Measurements from ENCODE around the gene PPP2R5E.
A peak's percentile ranks its signal among the peaks of the same experiment; 100 is the strongest.
"Not testable (repeated sequence)": the region's sequence is repeated elsewhere in the genome, so short reads cannot be mapped to it uniquely, and the experiment has no call there.

Gene PPP2R5E

GRCh38 chr14:63543000-63543825 is at the start of gene PPP2R5E:
TSS of gene PPP2R5E (minus strand) at chr14:63543377. CDS start at chr14:63539685, 3,692 bp downstream.
- no peak for FAIRE-seq
- no peak for TF ChIP-seq CTCF (IDR thresholded peaks at IDR 0.05; ENCODE audit: insufficient read depth, missing control alignments)
- DNase-seq (ENCODE audit: insufficient read length, low spot score) = peak; percentile 77

DNA sequence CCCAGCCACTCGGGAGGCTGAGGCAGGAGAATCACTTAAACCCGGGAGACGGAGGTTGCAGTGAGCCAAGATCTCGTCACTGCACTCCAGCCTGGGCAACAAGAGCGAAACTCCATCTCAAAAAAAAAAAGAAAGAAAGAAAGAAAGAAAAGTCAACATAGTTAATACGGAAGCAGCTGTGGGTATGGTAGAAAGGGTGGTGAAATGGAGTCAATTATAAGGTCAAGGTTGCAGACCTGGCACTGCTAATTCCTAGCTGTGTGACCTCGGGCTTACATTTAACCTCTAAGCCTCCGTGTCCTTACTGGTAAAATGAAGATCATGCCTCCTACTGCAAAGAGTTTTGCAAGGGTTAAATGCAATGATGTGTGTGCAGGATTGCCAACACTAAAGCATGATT is 39.9 kb upstream of the PPP2R5E start:
- not testable (repeated sequence) for DNase-seq (ENCODE audit: insufficient read length, low spot score); FAIRE-seq

DNA sequence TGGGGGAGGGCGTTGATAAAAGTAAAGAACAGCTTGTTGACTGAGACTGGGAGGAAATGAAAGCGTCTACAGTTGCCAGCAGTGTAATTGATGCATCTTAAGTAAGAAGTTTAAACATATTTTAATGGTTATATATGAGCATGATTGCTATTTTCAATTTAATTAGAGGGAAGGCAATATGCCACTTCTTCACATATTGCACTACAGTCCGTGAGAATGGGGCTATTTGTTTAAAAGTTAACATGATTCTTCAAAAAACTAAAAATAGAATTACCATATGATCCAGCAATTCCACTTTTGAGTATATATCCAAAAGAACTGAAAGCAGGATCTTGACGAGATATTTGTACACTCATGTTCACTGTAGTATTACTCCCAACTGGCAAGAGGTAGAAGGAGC is 38.3 kb upstream of the PPP2R5E start:
- no peak for FAIRE-seq
- no peak for DNase-seq (ENCODE audit: insufficient read length, low spot score)

DNA sequence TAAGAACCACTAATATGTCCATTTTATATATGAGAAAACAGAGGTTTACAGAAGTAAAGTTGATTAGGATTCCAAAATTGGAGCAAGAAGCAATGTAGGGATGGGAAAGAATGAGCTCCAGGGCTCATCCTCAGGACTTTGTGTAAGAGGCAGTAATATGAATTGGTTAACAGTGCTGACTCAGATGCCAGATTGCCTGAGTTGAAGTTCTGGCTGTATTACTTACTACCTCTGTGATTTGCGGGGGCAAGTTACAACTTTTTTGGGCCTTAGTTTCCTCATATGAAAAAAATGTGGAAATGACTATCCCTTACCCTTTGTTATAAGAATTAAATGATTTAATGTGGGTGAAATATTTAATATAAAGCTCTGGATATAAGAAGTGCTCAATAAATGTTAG is 35.1 kb upstream of the PPP2R5E start:
- no peak for DNase-seq (ENCODE audit: insufficient read length, low spot score)
- no peak for TF ChIP-seq CTCF (IDR thresholded peaks at IDR 0.05; ENCODE audit: insufficient read depth, missing control alignments)
- FAIRE-seq = no peak

More for the DNA sequence above, 38.3 kb upstream of the PPP2R5E start:
- TF ChIP-seq CTCF (IDR thresholded peaks at IDR 0.05; ENCODE audit: insufficient read depth, missing control alignments) = no peak

GRCh38 chr14:63573581-63573980 is 30.4 kb upstream of the PPP2R5E start:
- no peak for TF ChIP-seq CTCF (IDR thresholded peaks at IDR 0.05; ENCODE audit: insufficient read depth, missing control alignments)
- DNase-seq (ENCODE audit: insufficient read length, low spot score) = no peak
- no peak for FAIRE-seq

- FAIRE-seq (no peak), DNase-seq (ENCODE audit: insufficient read length, low spot score) (no peak)
- TF ChIP-seq CTCF (IDR thresholded peaks at IDR 0.05; ENCODE audit: insufficient read depth, missing control alignments) = no peak
Measured at GRCh38 chr14:63565448-63565847, 22.3 kb upstream of the PPP2R5E start.

DNA sequence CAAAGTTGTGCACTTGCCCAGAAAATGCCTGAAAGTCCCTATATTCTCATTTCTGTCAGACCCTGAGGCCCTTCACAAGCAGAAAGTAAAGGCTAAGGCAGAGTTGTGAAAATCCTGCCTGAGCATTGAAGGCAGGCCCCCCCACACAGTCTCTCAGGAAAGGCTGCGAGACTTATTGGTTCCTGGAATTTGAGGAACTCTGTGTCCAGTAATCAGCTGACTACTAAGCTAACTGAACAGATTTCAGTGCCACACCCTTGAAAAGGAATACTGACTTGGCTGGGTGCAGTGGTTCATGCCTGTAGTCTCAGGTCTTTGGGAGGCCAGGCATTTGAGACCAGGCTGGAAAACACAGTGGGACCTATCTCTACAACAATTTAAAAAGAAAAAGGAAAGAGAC is 21.1 kb upstream of the PPP2R5E start:
- no peak for DNase-seq (ENCODE audit: insufficient read length, low spot score)
- TF ChIP-seq CTCF (IDR thresholded peaks at IDR 0.05; ENCODE audit: insufficient read depth, missing control alignments) = no peak
- FAIRE-seq = no peak

Data from D721Med (cell line).